ENCODE data around the gene TLR5.

GRCh38 chr1:223075834-223076233 is 67.2 kb downstream of the TLR5 start:
- no peak for TF ChIP-seq CTCF (IDR thresholded peaks at IDR 0.05; ENCODE audit: poor library complexity)
- TF ChIP-seq EZH2phosphoT487 (IDR thresholded peaks at IDR 0.05; ENCODE audit: low read depth, severe bottlenecking, unreplicated experiment): no peak
- TF ChIP-seq EZH2 (IDR thresholded peaks at IDR 0.05; ENCODE audit: borderline replicate concordance): no peak
